Keratinocyte (primary cell): ENCODE data around the gene CFHR5. TPM values are rescaled to one million over a fixed set of nuclear protein-coding genes. Genes with fewer than 3 reads are reported as not detected.

Experiments
- DNase-seq: peaks from one replicate; pipeline ENCODE4 v3.0.0-alpha.2; 2011; ENCODE audit warnings: low read depth, missing footprints, low spot score
- FAIRE-seq: peaks from 2 replicates; lab custom pipeline; 2011; peaks lifted over from hg19 to GRCh38; lab: Jason Lieb, UNC
- H2AFZ ChIP-seq: 2 replicates; pipeline ENCODE4 v1.6.0; 2012; ENCODE audit warnings: low read length, control low read depth, inconsistent platforms; ENCODE audit not compliant: control insufficient read depth
- H3K27ac ChIP-seq: 2 replicates; pipeline ENCODE4 v1.5.1; 2011; ENCODE audit warnings: low read length; ENCODE audit not compliant: control insufficient read depth, insufficient read depth
- H3K27me3 ChIP-seq: 3 replicates; pipeline ENCODE4 v1.6.0; 2011; ENCODE audit warnings: low read length; ENCODE audit not compliant: control insufficient read depth, insufficient read depth; ENCODE audit errors: extremely low read depth
- H3K36me3 ChIP-seq, 2 experiments: 2 replicates in 1 of 2; 3 replicates in 1 of 2; pipeline ENCODE4 v1.5.1; 2011; ENCODE audit warnings: low read length in 2 of 2, mild to moderate bottlenecking in 1 of 2; ENCODE audit not compliant: control insufficient read depth in 2 of 2, insufficient read depth in 2 of 2; ENCODE audit errors: extremely low read depth in 1 of 2
- H3K4me1 ChIP-seq: 3 replicates; pipeline ENCODE4 v1.5.1; 2011; ENCODE audit warnings: low read length; ENCODE audit not compliant: control insufficient read depth, insufficient read depth; ENCODE audit errors: extremely low read depth
- H3K4me2 ChIP-seq: 3 replicates; pipeline ENCODE4 v1.6.0; 2011; ENCODE audit warnings: low read depth, low read length; ENCODE audit not compliant: control insufficient read depth, insufficient read depth; ENCODE audit errors: extremely low read depth
- H3K4me3 ChIP-seq, 3 experiments: fragments of 200-600 bp in 1 of 3; sonication (generic) in 1 of 3; 2 replicates in 2 of 3; 3 replicates in 1 of 3; pipeline ENCODE4 v1.5.1; 2011 to 2016; ENCODE audit warnings: low read length in 3 of 3, mild to moderate bottlenecking in 3 of 3, control low read depth in 2 of 3, inconsistent platforms in 1 of 3, low read depth in 1 of 3, mixed read lengths in 1 of 3, mixed run types in 1 of 3, moderate library complexity in 1 of 3; ENCODE audit not compliant: control insufficient read depth in 2 of 3, insufficient read depth in 2 of 3; ENCODE audit errors: extremely low read depth in 1 of 3
- H3K79me2 ChIP-seq: 2 replicates; pipeline ENCODE4 v1.6.0; 2012; ENCODE audit warnings: low read length; ENCODE audit not compliant: control insufficient read depth, insufficient read depth
- H3K9ac ChIP-seq: 3 replicates; pipeline ENCODE4 v1.6.0; 2011; ENCODE audit warnings: low read length; ENCODE audit not compliant: control insufficient read depth, insufficient read depth; ENCODE audit errors: extremely low read depth
- H3K9me1 ChIP-seq: 3 replicates; pipeline ENCODE4 v1.6.0; 2011; ENCODE audit warnings: low read length; ENCODE audit not compliant: control insufficient read depth, insufficient read depth; ENCODE audit errors: extremely low read depth
- H3K9me3 ChIP-seq: 2 replicates; pipeline ENCODE4 v1.5.1; 2012; ENCODE audit warnings: low read depth, low read length; ENCODE audit not compliant: control insufficient read depth
- H4K20me1 ChIP-seq: 3 replicates; pipeline ENCODE4 v1.6.0; 2011; ENCODE audit warnings: low read length; ENCODE audit not compliant: control insufficient read depth, insufficient read depth; ENCODE audit errors: extremely low read depth
- CTCF ChIP-seq, 3 experiments: IDR thresholded peaks in 1 of 3; conservative IDR thresholded peaks in 1 of 3; optimal IDR thresholded peaks in 1 of 3; 2 replicates in 2 of 3; 3 replicates in 1 of 3; pipeline versions ENCODE3 to v1.5.1; 2011; ENCODE audit warnings: low read length in 3 of 3, mild to moderate bottlenecking in 3 of 3, moderate library complexity in 2 of 3, control low read depth in 1 of 3, inconsistent platforms in 1 of 3; ENCODE audit not compliant: insufficient read depth in 2 of 3; ENCODE audit errors: extremely low read depth in 1 of 3
- EZH2 ChIP-seq: IDR thresholded peaks from one replicate; pipeline ENCODE4 v1.6.1; 2012; ENCODE audit warnings: inconsistent platforms, mild to moderate bottlenecking, low read length, moderate library complexity
- dilution Hi-C: fragments of 300-500 bp; cut with MboI; formaldehyde crosslinking; loops from one replicate; pipeline ENCODE4 v1.7.0; 2020; ENCODE audit warnings: low sequenced_read_pairs; ENCODE audit not compliant: extremely low pct_ligation_motif_present
- polyA plus RNA-seq, 5 experiments: library from polyadenylated mRNA; depleted of rRNA in 3 of 5; stranded (reverse) in 3 of 5; stranded (forward) in 1 of 5; unstranded in 1 of 5; fragments of >200 nt; gene quantifications; 1 replicate in 1 of 5; 2 replicates in 3 of 5; 3 replicates in 1 of 5; pipeline versions ENCODE4 v1.2.1 to v1.2.3, GENCODE V29; 2011 to 2012; ENCODE audit warnings: missing spikeins in 2 of 5, low read depth in 1 of 5, low replicate concordance in 1 of 5

Gene CFHR5
- polyA plus RNA-seq, 1 donor (not counting 4 experiments of a cell fraction or from before 2014, with no cell fraction given), result not detected

GRCh38 chr1:196951711-196952394 is 25.5 kb upstream of the CFHR5 start:
- Histone ChIP-seq H2AFZ (no peak overlapping the region), H3K27me3 (no peaks in the 10 kb centered on the region), H3K4me1 (no peaks in the 10 kb centered on the region), H3K4me3 (no peak overlapping the region), H3K27ac (no peak overlapping the region), H3K9me3 (no peaks in the 10 kb centered on the region), H3K36me3 (no peaks in the 10 kb centered on the region), H3K4me2 (no peak overlapping the region), H3K9me1 (no peaks in the 10 kb centered on the region), H3K9ac (no peak overlapping the region), H3K79me2 (no peaks in the 10 kb centered on the region), H4K20me1 (no peaks in the 10 kb centered on the region)
- dilution Hi-C loops, result no loop called here
- TF ChIP-seq CTCF (optimal IDR thresholded peaks at IDR 0.05 in 1 of 3, IDR thresholded peaks at IDR 0.05 in 1 of 3, conservative IDR thresholded peaks at IDR 0.05 in 1 of 3; ENCODE audit: extremely low read depth in 1 of 3, insufficient read depth in 2 of 3, low read length in 3 of 3), result no peak
- TF ChIP-seq EZH2, result no peak
- FAIRE-seq (no peak), DNase-seq (no peak)

DNA sequence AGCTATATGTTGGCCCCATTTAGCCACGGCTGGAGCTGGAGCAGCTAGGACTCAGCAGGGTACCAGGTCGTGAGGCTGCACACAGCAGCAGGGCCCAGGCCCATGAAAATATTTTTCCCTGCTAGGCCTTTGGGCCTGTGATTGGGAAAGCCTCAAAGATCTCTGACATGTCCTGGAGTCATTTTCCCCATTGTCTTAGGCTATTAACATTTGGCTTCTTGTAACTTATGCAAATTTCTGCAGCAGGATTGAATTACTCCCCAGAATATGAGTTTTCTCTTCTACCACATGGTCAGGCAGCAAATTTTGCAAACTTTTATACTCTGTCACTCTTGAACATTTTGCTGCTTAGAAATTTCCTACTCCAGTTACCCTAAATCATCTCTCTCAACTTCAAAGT is 22.6 kb upstream of the CFHR5 start:
- DNase-seq (no peak), FAIRE-seq (no peak)
- no peak overlapping the region for H3K4me2 ChIP-seq
- no peaks in the 10 kb centered on the region for H3K9me3 ChIP-seq
- H3K4me1 ChIP-seq, result no peaks in the 10 kb centered on the region
- no peak overlapping the region for H2AFZ ChIP-seq
- H3K4me3 ChIP-seq, result no peak overlapping the region
- TF ChIP-seq EZH2 (no peak), CTCF (optimal IDR thresholded peaks at IDR 0.05 in 1 of 3, IDR thresholded peaks at IDR 0.05 in 1 of 3, conservative IDR thresholded peaks at IDR 0.05 in 1 of 3; ENCODE audit: extremely low read depth in 1 of 3, insufficient read depth in 2 of 3, low read length in 3 of 3) (no peak)
- H3K9ac ChIP-seq, result no peak overlapping the region
- H4K20me1 ChIP-seq, result no peaks in the 10 kb centered on the region
- H3K27ac ChIP-seq, result no peak overlapping the region
- H3K27me3 ChIP-seq, result no peaks in the 10 kb centered on the region
- no peaks in the 10 kb centered on the region for H3K9me1 ChIP-seq
- no peaks in the 10 kb centered on the region for H3K36me3 ChIP-seq
- H3K79me2 ChIP-seq, result no peaks in the 10 kb centered on the region
- dilution Hi-C loops, result no loop called here
